HG03045 (cell line): Measurements from ENCODE around the gene RINT1.
"Not testable (repeated sequence)": the region's sequence is repeated elsewhere in the genome, so short reads cannot be mapped to it uniquely, and the experiment has no call there.

Source experiments
- ATAC-seq: cut with Tn5 transposase; IDR thresholded peaks from one replicate; pipeline ENCODE4 v1.9.1; 2021; ENCODE audit warnings: mild to moderate bottlenecking, moderate library complexity; ENCODE audit not compliant: unreplicated experiment

RINT1 gene

GRCh38 chr7:105596866-105597265 is 64.9 kb downstream of the RINT1 start:
- no peak for ATAC-seq

GRCh38 chr7:105599080-105599479 is 67.1 kb downstream of the RINT1 start:
- not testable (repeated sequence) for ATAC-seq

GRCh38 chr7:105599551-105599950 is 67.5 kb downstream of the RINT1 start:
- no peak for ATAC-seq

- no peak for ATAC-seq
Observed at GRCh38 chr7:105600720-105601550, 68.9 kb downstream of the RINT1 start.

GRCh38 chr7:105602325-105603305 is 70.6 kb downstream of the RINT1 start:
- no peak for ATAC-seq

DNA sequence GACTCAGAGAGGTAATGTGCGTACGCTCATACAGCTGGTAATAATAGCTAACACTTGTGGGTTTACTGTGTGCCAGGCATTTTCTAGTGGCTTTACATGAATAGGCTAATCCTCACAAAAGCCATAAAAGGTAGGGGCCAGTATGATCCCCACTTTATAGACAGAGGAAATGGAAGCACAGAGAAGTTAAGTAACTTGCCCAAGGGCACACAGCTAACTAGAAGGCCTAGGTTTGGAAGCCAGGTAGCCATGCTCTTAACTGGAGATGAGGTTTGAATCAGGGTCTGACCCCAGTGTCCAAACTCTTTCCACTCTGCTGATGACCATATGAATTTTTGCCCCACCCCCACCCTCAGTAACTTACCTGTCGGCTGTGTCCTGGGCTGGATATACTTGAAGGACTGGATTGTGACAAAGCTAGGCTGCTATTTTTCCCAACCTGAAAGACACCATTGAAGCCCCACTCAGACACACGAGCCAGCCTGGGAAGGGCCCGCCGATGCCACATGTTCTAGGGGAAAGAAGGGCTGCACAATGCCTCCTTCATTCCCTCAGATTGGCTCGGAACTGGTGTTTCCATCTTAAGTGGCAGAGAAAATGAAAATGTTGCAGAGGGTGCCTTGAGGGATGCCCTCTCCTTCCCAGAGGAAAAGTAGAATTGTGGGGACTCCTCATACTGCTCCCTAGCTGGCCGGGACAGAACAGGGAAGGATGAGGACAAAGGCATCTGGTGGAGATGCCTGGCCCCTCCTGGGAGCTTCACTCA is 78.3 kb downstream of the RINT1 start:
- no peak for ATAC-seq

DNA sequence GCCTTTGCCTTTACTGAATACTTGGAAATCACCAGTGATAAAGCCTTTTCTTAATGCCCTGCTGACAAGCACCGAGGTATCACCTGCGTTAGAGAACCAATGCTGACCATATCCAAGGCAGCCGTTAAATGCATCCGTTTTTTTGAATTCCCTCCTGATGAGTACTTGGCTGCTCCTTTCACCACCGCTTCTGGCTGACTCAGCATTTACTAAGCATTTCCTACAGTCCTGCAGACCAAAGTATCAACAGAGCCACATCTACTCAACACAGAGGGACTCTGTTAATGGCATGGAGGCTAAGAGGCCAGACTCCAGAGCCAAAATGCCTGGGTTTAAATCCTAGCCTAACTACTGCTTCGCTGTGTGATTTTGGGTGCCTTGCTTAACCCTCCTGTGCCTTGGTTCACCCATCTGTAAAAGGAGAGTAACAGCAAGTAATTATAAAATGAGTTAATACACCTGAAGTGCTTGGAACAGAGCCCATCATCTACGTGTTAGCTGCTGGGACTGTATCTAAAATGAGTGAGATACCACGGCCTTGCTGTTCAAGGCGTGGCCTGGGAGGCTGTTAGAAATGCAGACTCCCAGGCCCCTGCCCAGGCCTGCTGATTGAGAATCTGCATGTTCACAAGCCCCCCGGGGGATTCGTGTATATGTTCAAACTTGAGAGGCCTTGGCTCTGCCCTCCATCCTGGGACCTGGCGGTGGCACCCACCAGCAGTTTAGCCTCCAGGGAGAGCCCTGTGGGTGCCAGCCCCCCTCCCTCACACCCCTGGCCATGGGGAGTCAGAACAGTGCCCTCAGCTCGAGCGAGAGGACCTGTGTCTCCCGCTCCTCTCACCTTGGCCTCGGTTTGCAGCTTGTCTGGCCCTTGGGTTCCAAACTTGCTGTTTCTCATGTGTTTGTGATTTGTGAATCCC is 80.1 kb downstream of the RINT1 start:
- ATAC-seq: no peak

DNA sequence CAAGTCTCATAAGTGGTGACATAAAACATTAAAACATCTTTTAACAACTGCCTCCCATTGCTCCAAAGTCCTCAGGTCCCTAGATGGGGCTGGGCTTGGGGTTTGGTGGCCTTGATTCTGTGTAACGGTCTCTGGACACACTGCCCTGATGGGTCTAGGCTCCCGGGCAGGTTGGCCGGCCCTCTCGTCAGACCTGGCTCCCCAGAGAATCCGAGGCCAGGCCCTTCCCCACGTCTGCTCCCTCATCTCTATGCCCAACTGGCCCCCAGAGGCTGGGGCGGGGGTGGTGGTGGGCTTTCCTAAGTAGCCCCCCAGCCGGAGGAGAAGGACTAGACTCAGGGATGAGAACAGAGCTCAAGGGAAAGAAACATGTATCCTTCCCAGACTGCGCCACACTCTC is 80.8 kb downstream of the RINT1 start:
- ATAC-seq: no peak

GRCh38 chr7:105613611-105614330 is 81.8 kb downstream of the RINT1 start:
- ATAC-seq: no peak

- no peak for ATAC-seq
Observed at GRCh38 chr7:105614341-105614840, 82.4 kb downstream of the RINT1 start.
